Measurements from ENCODE around the gene RBM42. TPM values are rescaled to one million over a fixed set of nuclear protein-coding genes. Genes with fewer than 3 reads are reported as not detected.

The RBM42 gene
- total and polyA plus RNA-seq, 2 of the 13 experiments (the other 11 are each of a cell fraction or from before 2014, with no cell fraction given), result 27.2 to 55.3 TPM

DNA sequence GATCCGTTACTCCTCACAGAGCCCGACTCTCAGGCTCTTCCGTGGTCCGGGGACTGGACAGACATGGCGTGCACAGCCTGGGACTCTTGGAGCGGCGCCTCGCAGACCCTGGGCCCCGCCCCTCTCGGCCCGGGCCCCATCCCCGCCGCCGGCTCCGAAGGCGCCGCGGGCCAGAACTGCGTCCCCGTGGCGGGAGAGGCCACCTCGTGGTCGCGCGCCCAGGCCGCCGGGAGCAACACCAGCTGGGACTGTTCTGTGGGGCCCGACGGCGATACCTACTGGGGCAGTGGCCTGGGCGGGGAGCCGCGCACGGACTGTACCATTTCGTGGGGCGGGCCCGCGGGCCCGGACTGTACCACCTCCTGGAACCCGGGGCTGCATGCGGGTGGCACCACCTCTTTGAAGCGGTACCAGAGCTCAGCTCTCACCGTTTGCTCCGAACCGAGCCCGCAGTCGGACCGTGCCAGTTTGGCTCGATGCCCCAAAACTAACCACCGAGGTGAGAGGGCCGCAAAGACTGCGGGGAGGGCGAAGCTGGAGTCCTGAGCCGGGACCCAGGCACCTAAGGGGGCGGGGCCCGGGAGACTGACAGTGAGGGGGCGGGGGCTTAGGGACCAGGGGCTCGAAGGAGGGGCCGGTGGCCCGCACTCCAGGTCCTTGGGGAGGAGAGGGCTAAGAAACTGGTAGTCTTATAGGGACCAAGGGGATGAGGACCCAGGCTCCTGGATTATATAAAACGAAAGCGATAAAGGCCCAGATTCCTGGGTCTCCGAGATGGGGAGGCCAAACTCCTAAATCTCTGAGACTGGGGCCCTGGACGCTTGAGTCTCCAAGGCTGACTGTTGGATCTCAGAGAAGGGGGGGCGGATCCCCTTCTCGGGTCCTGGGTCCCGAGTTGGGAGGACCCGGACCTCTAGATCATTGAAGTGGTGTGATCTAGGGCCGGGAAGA, 14.7 kb downstream of the RBM42 start (continued):
- TF ChIP-seq ATF7 (IDR thresholded peaks at IDR 0.05), result no peak
- no peak for TF ChIP-seq ATF7 (CRISPR knock-in tag; IDR thresholded peaks at IDR 0.05)
- TF ChIP-seq HMG20B (CRISPR knock-in tag; conservative IDR thresholded peaks at IDR 0.05), result 0 out of 2 replicates have a peak, but pooled peaks have one; percentile 41
- TF ChIP-seq ZNF703 (CRISPR knock-in tag; IDR thresholded peaks at IDR 0.05; ENCODE audit: borderline replicate concordance), result peak; percentile 54; the same call in 1 of the 2 replicates
- TF ChIP-seq, protein P1, sequence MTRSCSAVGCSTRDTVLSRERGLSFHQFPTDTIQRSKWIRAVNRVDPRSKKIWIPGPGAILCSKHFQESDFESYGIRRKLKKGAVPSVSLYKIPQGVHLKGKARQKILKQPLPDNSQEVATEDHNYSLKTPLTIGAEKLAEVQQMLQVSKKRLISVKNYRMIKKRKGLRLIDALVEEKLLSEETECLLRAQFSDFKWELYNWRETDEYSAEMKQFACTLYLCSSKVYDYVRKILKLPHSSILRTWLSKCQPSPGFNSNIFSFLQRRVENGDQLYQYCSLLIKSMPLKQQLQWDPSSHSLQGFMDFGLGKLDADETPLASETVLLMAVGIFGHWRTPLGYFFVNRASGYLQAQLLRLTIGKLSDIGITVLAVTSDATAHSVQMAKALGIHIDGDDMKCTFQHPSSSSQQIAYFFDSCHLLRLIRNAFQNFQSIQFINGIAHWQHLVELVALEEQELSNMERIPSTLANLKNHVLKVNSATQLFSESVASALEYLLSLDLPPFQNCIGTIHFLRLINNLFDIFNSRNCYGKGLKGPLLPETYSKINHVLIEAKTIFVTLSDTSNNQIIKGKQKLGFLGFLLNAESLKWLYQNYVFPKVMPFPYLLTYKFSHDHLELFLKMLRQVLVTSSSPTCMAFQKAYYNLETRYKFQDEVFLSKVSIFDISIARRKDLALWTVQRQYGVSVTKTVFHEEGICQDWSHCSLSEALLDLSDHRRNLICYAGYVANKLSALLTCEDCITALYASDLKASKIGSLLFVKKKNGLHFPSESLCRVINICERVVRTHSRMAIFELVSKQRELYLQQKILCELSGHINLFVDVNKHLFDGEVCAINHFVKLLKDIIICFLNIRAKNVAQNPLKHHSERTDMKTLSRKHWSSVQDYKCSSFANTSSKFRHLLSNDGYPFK (CRISPR knock-in tag; IDR thresholded peaks at IDR 0.05; ENCODE audit: borderline replicate concordance), result peak; percentile 15; the same call in 1 of the 2 replicates
- TF ChIP-seq, protein P2, sequence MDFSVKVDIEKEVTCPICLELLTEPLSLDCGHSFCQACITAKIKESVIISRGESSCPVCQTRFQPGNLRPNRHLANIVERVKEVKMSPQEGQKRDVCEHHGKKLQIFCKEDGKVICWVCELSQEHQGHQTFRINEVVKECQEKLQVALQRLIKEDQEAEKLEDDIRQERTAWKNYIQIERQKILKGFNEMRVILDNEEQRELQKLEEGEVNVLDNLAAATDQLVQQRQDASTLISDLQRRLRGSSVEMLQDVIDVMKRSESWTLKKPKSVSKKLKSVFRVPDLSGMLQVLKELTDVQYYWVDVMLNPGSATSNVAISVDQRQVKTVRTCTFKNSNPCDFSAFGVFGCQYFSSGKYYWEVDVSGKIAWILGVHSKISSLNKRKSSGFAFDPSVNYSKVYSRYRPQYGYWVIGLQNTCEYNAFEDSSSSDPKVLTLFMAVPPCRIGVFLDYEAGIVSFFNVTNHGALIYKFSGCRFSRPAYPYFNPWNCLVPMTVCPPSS (IDR thresholded peaks at IDR 0.05), result no peak
- no peak for TF ChIP-seq NCOA1 (CRISPR knock-in tag; IDR thresholded peaks at IDR 0.05)
- no peak for TF ChIP-seq ZNF577 (CRISPR knock-in tag; IDR thresholded peaks at IDR 0.05; ENCODE audit: borderline replicate concordance, low read depth)
- TF ChIP-seq NR2C2 (CRISPR knock-in tag; IDR thresholded peaks at IDR 0.05; ENCODE audit: borderline replicate concordance), result peak; percentile 44; the same call in 1 of the 2 replicates
- no peak for TF ChIP-seq ZBTB1 (CRISPR knock-in tag; IDR thresholded peaks at IDR 0.05; ENCODE audit: borderline replicate concordance)
- TF ChIP-seq GLI4 (CRISPR knock-in tag; IDR thresholded peaks at IDR 0.05; ENCODE audit: borderline replicate concordance), result peak; percentile 65; the same call in 1 of the 2 replicates
- TF ChIP-seq SIX1 (CRISPR knock-in tag; IDR thresholded peaks at IDR 0.05; ENCODE audit: borderline replicate concordance), result no peak; the same call in 1 of the 2 replicates
- no peak for TF ChIP-seq ZNF496 (CRISPR knock-in tag; IDR thresholded peaks at IDR 0.05; ENCODE audit: insufficient replicate concordance)
- TF ChIP-seq, protein P3, sequence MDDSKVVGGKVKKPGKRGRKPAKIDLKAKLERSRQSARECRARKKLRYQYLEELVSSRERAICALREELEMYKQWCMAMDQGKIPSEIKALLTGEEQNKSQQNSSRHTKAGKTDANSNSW (CRISPR knock-in tag; IDR thresholded peaks at IDR 0.05; ENCODE audit: borderline replicate concordance), result peak; percentile 83; the same call in 1 of the 2 replicates
- TF ChIP-seq PHF21A (CRISPR knock-in tag; IDR thresholded peaks at IDR 0.05), result peak; percentile 81
- no peak for TF ChIP-seq MBD4 (IDR thresholded peaks at IDR 0.05; ENCODE audit: borderline replicate concordance, low read length)
- TF ChIP-seq, protein P4, sequence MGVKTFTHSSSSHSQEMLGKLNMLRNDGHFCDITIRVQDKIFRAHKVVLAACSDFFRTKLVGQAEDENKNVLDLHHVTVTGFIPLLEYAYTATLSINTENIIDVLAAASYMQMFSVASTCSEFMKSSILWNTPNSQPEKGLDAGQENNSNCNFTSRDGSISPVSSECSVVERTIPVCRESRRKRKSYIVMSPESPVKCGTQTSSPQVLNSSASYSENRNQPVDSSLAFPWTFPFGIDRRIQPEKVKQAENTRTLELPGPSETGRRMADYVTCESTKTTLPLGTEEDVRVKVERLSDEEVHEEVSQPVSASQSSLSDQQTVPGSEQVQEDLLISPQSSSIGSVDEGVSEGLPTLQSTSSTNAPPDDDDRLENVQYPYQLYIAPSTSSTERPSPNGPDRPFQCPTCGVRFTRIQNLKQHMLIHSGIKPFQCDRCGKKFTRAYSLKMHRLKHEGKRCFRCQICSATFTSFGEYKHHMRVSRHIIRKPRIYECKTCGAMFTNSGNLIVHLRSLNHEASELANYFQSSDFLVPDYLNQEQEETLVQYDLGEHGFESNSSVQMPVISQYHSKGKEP (CRISPR knock-in tag; IDR thresholded peaks at IDR 0.05), result no peak
- no peak for TF ChIP-seq PAF1 (CRISPR knock-in tag; IDR thresholded peaks at IDR 0.05)
- peak; percentile 87; the same call in 1 of the 2 replicates for TF ChIP-seq ZNF616 (CRISPR knock-in tag; IDR thresholded peaks at IDR 0.05; ENCODE audit: low read depth)
- TF ChIP-seq SATB2 (CRISPR knock-in tag; IDR thresholded peaks at IDR 0.05), result no peak; the same call in 1 of the 2 replicates
- TF ChIP-seq DR1 (CRISPR knock-in tag; IDR thresholded peaks at IDR 0.05), result peak; percentile 90
- peak; percentile 49 for TF ChIP-seq HDAC1 (CRISPR knock-in tag; IDR thresholded peaks at IDR 0.05)
